Natural killer cell treated with Interleukin-12 subunit alpha and Interleukin-12 subunit beta and Interleukin-15 and Interleukin-18, amount 100 ng/mL, for 72 hours (primary cell): ENCODE measurements around the gene CD248. TPM values are rescaled to one million over a fixed set of nuclear protein-coding genes. Genes with fewer than 3 reads are reported as not detected.
"Not testable (repeated sequence)": the region's sequence is repeated elsewhere in the genome, so short reads cannot be mapped to it uniquely, and the experiment has no call there.

Source experiments
- ATAC-seq, 2 donors: fragments of 150-1000 bp; cut with Tn5 transposase in 1 of 2; sonication (Bioruptor Pico), chemical (Tn5 transposase) in 1 of 2; 2 replicates each; pipeline ENCODE4 v1.10.0; 2021
- DNase-seq: peaks from one replicate; pipeline ENCODE4 v3.0.0; 2022; ENCODE audit warnings: low spot score
- H3K27ac Mint-ChIP-seq, 2 donors: 1 replicate in 1 of 2; 2 replicates in 1 of 2; pipeline ENCODE4 v1.8.0; 2022; ENCODE audit warnings: mixed read lengths in 2 of 2, mild to moderate bottlenecking in 1 of 2, moderate library complexity in 1 of 2
- H3K27me3 Mint-ChIP-seq, 2 donors: 1 replicate in 1 of 2; 2 replicates in 1 of 2; pipeline ENCODE4 v1.8.0; 2022; ENCODE audit warnings: mixed read lengths in 2 of 2
- H3K36me3 Mint-ChIP-seq: one replicate; pipeline ENCODE4 v1.8.0; 2022; ENCODE audit warnings: mixed read lengths
- H3K4me1 Mint-ChIP-seq, 2 donors: 1 replicate in 1 of 2; 2 replicates in 1 of 2; pipeline ENCODE4 v1.8.0; 2022; ENCODE audit warnings: low read depth in 2 of 2, mixed read lengths in 2 of 2, mild to moderate bottlenecking in 1 of 2
- H3K4me3 Mint-ChIP-seq: one replicate; pipeline ENCODE4 v1.8.0; 2022; ENCODE audit warnings: mixed read lengths
- H3K9me3 Mint-ChIP-seq: 2 replicates; pipeline ENCODE4 v1.8.0; 2022; ENCODE audit warnings: mixed read lengths
- total RNA-seq, 2 donors: library from RNA; stranded (reverse); gene quantifications; one replicate each; pipeline ENCODE4 v1.2.3, GENCODE V29; 2022

The CD248 gene
- total RNA-seq, 2 donors from 2014 or later, result 0.10 to 0.59 TPM

GRCh38 chr11:66317322-66317722, 478 bp upstream of the CD248 start:
- no peak overlapping the region for H3K4me3 Mint-ChIP-seq
- no peak for ATAC-seq
- peak; percentile 47 for DNase-seq
- no peaks in the 10 kb centered on the region for H3K36me3 Mint-ChIP-seq
- peaks cover 20 to 24% of the 10 kb centered on the region in 2 donors for H3K4me1 Mint-ChIP-seq
- no peak overlapping the region for H3K27ac Mint-ChIP-seq
- peaks cover 23 to 27% of the 10 kb centered on the region in 2 donors for H3K27me3 Mint-ChIP-seq
- no peaks in the 10 kb centered on the region for H3K9me3 Mint-ChIP-seq

- H3K4me1 Mint-ChIP-seq, result peaks cover 25 to 31% of the 10 kb centered on the region in 2 donors
These were observed 678 bp downstream of the CD248 start for GRCh38 chr11:66315921-66316811.

DNA sequence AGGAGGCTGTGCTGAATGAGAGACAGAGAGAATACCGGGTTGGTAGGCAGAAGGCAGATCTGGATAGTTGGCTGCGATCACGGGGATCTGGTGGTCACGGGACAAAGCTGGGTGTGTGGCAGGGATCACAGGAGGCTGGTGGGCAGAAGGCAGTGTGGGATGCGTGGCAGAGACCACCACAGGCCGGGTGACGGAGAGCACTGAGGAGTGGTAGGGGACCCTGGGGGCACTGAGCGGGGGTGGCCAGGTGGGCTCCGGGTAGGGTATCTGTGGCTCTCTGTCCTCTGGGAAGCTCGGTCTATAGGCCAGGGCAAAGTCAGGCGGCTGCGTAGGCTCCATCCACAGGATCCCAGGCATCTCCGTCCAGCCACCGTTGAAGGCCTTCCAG, 1.4 kb downstream of the CD248 start:
- no peaks in the 10 kb centered on the region for H3K9me3 Mint-ChIP-seq
- H3K27ac Mint-ChIP-seq, result peak overlapping the region; percentile 25 to 67
- peak; percentile 39 for DNase-seq
- H3K4me1 Mint-ChIP-seq, result peaks cover 25 to 31% of the 10 kb centered on the region in 2 donors
- H3K36me3 Mint-ChIP-seq, result no peaks in the 10 kb centered on the region
- ATAC-seq, result no peak
- H3K4me3 Mint-ChIP-seq, result peak overlapping the region; percentile 47
- peaks cover 23 to 26% of the 10 kb centered on the region in 2 donors for H3K27me3 Mint-ChIP-seq

More at GRCh38 chr11:66315921-66316811, 678 bp downstream of the CD248 start:
- Mint-ChIP-seq H3K4me3 (no peak overlapping the region), H3K36me3 (no peaks in the 10 kb centered on the region), H3K27me3 (peaks cover 23 to 26% of the 10 kb centered on the region in 2 donors), H3K9me3 (no peaks in the 10 kb centered on the region), H3K27ac (peak overlapping the region; percentile 25 to 67)
- DNase-seq (peak; percentile 54), ATAC-seq (no peak)

DNA sequence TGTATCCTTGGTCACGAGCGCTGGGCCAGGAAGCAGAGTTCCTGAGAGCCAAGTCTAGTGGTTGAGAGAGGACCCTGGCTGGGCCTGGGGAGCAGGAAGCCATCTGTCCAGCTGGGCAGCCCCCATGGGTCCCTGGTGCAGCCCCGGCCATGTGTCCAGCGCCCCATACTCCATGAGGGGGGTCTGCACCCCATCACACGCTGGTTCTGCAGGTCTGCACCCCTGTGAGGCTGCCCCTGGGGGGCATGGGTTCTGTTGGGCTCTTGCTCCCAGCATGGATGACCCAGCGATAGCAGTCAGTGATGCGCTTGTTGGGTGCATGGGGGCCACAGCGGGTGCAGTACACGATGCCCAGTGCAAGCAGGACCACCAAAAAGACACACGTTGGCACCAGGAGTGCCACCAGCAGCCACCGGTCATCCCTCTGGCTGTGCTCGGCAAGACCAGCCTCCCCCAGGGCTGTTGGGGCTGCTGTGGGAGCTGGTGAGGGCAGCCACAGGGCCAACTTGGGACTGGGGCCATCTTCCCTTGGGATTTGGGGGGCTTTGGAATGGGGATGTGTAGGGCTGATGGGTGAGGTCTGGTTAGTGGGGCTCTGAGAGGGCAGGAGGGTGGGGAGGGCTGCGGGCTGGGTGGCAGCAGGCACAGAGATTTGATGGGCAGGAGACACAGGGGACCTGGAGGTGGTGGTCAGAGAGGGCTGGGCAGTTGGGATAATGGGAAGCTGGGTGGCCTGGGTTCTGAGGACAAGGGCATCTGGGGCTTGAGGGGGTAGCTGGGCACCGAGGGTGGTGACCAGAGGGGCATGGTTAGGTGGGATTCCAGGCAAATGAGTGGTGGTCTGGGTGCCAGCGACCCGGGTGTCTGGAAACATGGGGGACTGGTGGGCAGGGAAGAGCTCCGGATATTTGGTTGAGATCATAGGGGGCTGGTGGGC, 2.0 kb downstream of the CD248 start:
- ATAC-seq, result no peak
- Mint-ChIP-seq H3K27me3 (peaks cover 21 to 23% of the 10 kb centered on the region in 2 donors), H3K4me3 (peak overlapping the region; percentile 47), H3K4me1 (peaks cover 25 to 29% of the 10 kb centered on the region in 2 donors), H3K36me3 (no peaks in the 10 kb centered on the region), H3K27ac (peak overlapping the region; percentile 25 to 67), H3K9me3 (no peaks in the 10 kb centered on the region)
- peak; percentile 58 for DNase-seq

DNA sequence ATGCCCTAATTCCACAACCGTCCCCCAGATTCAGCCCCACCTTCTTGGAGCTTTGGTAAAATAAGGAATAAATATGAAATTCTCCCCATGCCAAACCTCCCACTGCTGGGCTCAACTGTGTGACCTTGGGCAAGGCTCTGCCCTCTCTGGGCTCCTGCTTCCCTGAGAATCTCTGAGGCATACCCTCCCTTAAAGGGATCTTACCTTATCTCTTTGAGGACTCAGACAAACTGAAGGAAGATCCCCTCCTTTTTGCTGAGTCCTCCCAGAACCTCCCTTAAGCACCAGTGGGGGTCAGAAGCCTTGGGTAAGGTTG, 2.7 kb downstream of the CD248 start:
- Mint-ChIP-seq H3K27ac (peak overlapping the region in 1 of 2 donors; percentile 43), H3K4me1 (peaks cover 23 to 30% of the 10 kb centered on the region in 2 donors)

GRCh38 chr11:66313321-66314185, 3.3 kb downstream of the CD248 start:
- no peaks in the 10 kb centered on the region for H3K36me3 Mint-ChIP-seq
- H3K4me3 Mint-ChIP-seq, result peak overlapping the region; percentile 89
- H3K9me3 Mint-ChIP-seq, result no peaks in the 10 kb centered on the region
- peaks cover 12 to 13% of the 10 kb centered on the region in 2 donors for H3K27me3 Mint-ChIP-seq
- ATAC-seq, result no peak
- H3K27ac Mint-ChIP-seq, result peak overlapping the region in 1 of 2 donors; percentile 43
- H3K4me1 Mint-ChIP-seq, result peaks cover 17 to 24% of the 10 kb centered on the region in 2 donors
- peak; percentile 54 for DNase-seq

More for the DNA sequence above, 2.7 kb downstream of the CD248 start:
- H3K4me3 Mint-ChIP-seq, result peak overlapping the region; percentile 52
- ATAC-seq (no peak), DNase-seq (no peak)
- H3K27me3 Mint-ChIP-seq, result peaks cover 18 to 19% of the 10 kb centered on the region in 2 donors
- H3K9me3 Mint-ChIP-seq, result no peaks in the 10 kb centered on the region
- H3K36me3 Mint-ChIP-seq, result no peaks in the 10 kb centered on the region

- Mint-ChIP-seq H3K4me1 (peaks cover 16 to 19% of the 10 kb centered on the region in 2 donors), H3K4me3 (peak overlapping the region; percentile 89), H3K27me3 (peaks cover 10 to 12% of the 10 kb centered on the region in 2 donors), H3K27ac (peak overlapping the region; percentile 74 to 77), H3K36me3 (no peaks in the 10 kb centered on the region), H3K9me3 (no peaks in the 10 kb centered on the region)
- ATAC-seq (peak; percentile 87 to 90), DNase-seq (peak; percentile 97)
These were observed 4.1 kb downstream of the CD248 start for GRCh38 chr11:66312549-66313320.

DNA sequence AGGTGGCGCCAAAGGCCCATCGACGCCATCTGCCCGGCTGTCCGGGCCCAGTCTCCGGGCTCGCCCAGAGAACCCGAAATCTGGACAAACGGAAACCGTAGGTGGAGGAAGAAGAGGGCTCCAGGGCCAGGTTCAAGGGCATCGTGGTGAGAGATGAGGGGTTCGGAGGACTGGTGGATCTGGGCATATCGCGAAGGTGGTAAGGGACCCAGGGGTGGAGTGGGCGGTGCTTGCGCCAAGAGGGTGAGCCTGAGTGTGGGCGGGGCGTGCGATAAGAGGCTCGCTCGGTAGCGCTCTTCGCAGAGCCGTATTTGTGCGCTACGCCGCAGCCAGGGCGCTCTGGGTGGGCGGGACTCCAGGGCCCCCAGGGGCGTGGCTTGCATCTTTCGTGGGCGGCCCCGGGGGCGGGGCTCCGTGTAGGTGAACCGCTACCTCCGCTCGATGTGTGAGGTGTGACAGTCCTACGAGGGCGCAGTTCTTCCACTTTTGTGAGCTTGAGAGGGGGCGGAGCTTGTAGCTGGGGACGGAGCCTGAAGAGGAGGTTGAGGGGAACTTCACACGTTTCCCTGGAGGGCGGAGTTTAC, 4.8 kb downstream of the CD248 start:
- Mint-ChIP-seq H3K4me1 (peaks cover 14 to 16% of the 10 kb centered on the region in 2 donors), H3K9me3 (no peaks in the 10 kb centered on the region), H3K36me3 (no peaks in the 10 kb centered on the region), H3K27me3 (peaks cover 7 to 12% of the 10 kb centered on the region in 2 donors), H3K4me3 (peak overlapping the region; percentile 89), H3K27ac (peak overlapping the region; percentile 74 to 77)
- DNase-seq, result peak; percentile 92
- peak; percentile 88 to 90 for ATAC-seq

GRCh38 chr11:66311470-66311964, 5.3 kb downstream of the CD248 start:
- Mint-ChIP-seq H3K4me1 (peaks cover 14 to 16% of the 10 kb centered on the region in 2 donors), H3K9me3 (no peaks in the 10 kb centered on the region), H3K4me3 (peak overlapping the region; percentile 89), H3K27ac (peak overlapping the region; percentile 74 to 77), H3K36me3 (no peaks in the 10 kb centered on the region), H3K27me3 (peaks cover 7 to 12% of the 10 kb centered on the region in 2 donors)
- no peak for DNase-seq
- ATAC-seq, result no peak

DNA sequence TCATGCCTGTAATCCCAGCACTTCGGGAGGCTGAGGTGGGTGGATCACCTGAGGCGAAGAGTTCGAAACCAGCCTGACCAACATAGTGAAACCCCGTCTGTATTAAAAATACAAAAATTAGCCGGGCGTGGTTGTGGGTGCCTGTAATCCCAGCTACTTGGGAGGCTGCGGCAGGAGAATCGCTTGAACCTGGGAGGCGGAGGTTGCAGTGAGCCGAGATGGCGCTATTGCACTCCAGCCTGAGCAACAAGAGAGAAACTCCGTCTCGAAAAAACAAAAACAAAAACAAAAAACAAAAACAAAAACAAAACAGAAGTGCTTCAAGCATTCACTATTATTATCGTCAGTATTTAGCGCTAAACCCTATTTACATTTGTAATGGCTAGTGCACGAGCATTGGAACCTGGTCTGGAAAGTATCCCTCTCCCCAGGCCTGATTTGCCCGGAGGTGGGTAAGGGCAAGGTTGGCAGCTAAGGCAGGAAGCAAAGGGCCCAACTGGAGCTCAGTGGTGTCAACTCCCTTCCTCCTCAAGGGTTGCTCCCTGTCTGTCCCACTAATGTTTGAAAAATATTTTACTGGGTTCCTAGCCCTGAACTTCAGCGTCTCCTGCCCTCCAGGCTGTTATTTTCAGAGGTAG, 5.9 kb downstream of the CD248 start:
- peak; percentile 5 for DNase-seq
- not testable (repeated sequence) for H3K27me3 Mint-ChIP-seq, H3K4me3 Mint-ChIP-seq, H3K9me3 Mint-ChIP-seq, H3K36me3 Mint-ChIP-seq, ATAC-seq
- peak overlapping the region in 1 of 2 donors; percentile 77 for H3K27ac Mint-ChIP-seq
- peaks cover 14 to 16% of the 10 kb centered on the region in 2 donors for H3K4me1 Mint-ChIP-seq

GRCh38 chr11:66310324-66310723, 6.5 kb downstream of the CD248 start:
- DNase-seq, result peak; percentile 32
- Mint-ChIP-seq H3K36me3 (no peaks in the 10 kb centered on the region), H3K9me3 (no peaks in the 10 kb centered on the region), H3K27me3 (peaks cover 2 to 4% of the 10 kb centered on the region in 2 donors), H3K4me1 (peaks cover 12 to 14% of the 10 kb centered on the region in 2 donors), H3K27ac (no peak overlapping the region), H3K4me3 (no peak overlapping the region)
- ATAC-seq, result no peak
